IMR-90 (cell line): Measurements from ENCODE around the gene OSGIN1. TPM values are rescaled to one million over a fixed set of nuclear protein-coding genes. Genes with fewer than 3 reads are reported as not detected.

Experiments used
- ATAC-seq: fragments of 200-7000 bp; cut with Tn5 transposase; 2 replicates; pipeline ENCODE4 v1.9.1; 2020; ENCODE audit warnings: low read depth, mild to moderate bottlenecking, moderate library complexity
- BruUV-seq: library from RNA; stranded (reverse); fragments of 400-500 nt; replicated peaks from 2 replicates; lab custom pipeline; 2021; lab: Mats Ljungman, UMichigan
- CTCF ChIA-PET: fragments of 300-600 bp; formaldehyde crosslinking; extraction: SDS; loops from one replicate; lab custom pipeline; 2021; ENCODE audit warnings: antibody characterized with exemption; lab: Yijun Ruan, JAX
- POLR2A ChIA-PET: fragments of 300-600 bp; sonication (Branson Sonifier 250); formaldehyde crosslinking; loops from one replicate; lab custom pipeline; 2022; ENCODE audit warnings: antibody characterized with exemption; ENCODE audit not compliant: unreplicated experiment; lab: Charles Lee
- DNase-seq: peaks from one replicate; pipeline ENCODE4 v3.0.0; 2013
- H2AFZ ChIP-seq: replicated peaks from 2 replicates; pipeline ENCODE3; 2013; ENCODE audit warnings: low read length, mild to moderate bottlenecking; ENCODE audit not compliant: poor library complexity
- H2AK5ac ChIP-seq: 2 replicates; pipeline ENCODE4 v1.6.1; 2013; ENCODE audit warnings: low read depth, low read length, inconsistent platforms
- H2AK9ac ChIP-seq: replicated peaks from 2 replicates; pipeline ENCODE3; 2013; ENCODE audit warnings: mild to moderate bottlenecking, low read depth, low read length, moderate library complexity; ENCODE audit not compliant: poor library complexity
- H2BK120ac ChIP-seq: 2 replicates; pipeline ENCODE4 v1.6.1; 2013; ENCODE audit warnings: low read depth, low read length, inconsistent platforms
- H2BK15ac ChIP-seq: 3 replicates; pipeline ENCODE4 v1.6.1; 2013; ENCODE audit warnings: low read depth, low read length, inconsistent platforms
- H2BK20ac ChIP-seq: 2 replicates; pipeline ENCODE4 v1.6.1; 2013; ENCODE audit warnings: low read depth, mild to moderate bottlenecking, inconsistent platforms, low read length, moderate library complexity
- H2BK5ac ChIP-seq: 2 replicates; pipeline ENCODE4 v1.6.1; 2013; ENCODE audit warnings: mild to moderate bottlenecking, low read depth, low read length, inconsistent platforms; ENCODE audit not compliant: poor library complexity, severe bottlenecking
- H3K14ac ChIP-seq: replicated peaks from 2 replicates; pipeline ENCODE4 v1.6.1; 2013; ENCODE audit warnings: low read depth, low read length, inconsistent platforms
- H3K18ac ChIP-seq: 2 replicates; pipeline ENCODE4 v1.6.1; 2013; ENCODE audit warnings: low read depth, low read length, control low read depth
- H3K23ac ChIP-seq: 2 replicates; pipeline ENCODE4 v1.6.1; 2013; ENCODE audit warnings: low read depth, low read length, inconsistent platforms
- H3K27ac ChIP-seq: 2 replicates; pipeline ENCODE4 v1.5.1; 2013; ENCODE audit warnings: mild to moderate bottlenecking, control low read depth, low read length; ENCODE audit not compliant: insufficient read depth
- H3K27me3 ChIP-seq: 2 replicates; pipeline ENCODE4 v1.6.1; 2013; ENCODE audit warnings: low read length; ENCODE audit not compliant: control insufficient read depth, insufficient read depth
- H3K36me3 ChIP-seq: 2 replicates; pipeline ENCODE4 v1.6.1; 2013; ENCODE audit warnings: low read length, mixed read lengths; ENCODE audit not compliant: control insufficient read depth, insufficient read depth
- H3K4ac ChIP-seq: 2 replicates; pipeline ENCODE4 v1.6.1; 2013; ENCODE audit warnings: low read depth, low read length, inconsistent platforms
- H3K4me1 ChIP-seq: 2 replicates; pipeline ENCODE4 v1.6.1; 2013; ENCODE audit warnings: low read length, mixed read lengths; ENCODE audit not compliant: control insufficient read depth, insufficient read depth
- H3K4me2 ChIP-seq: 2 replicates; pipeline ENCODE4 v1.6.1; 2013; ENCODE audit warnings: low read depth, mild to moderate bottlenecking, control low read depth, low read length, moderate library complexity
- H3K4me3 ChIP-seq: 2 replicates; pipeline ENCODE4 v1.5.1; 2013; ENCODE audit warnings: low read depth, mild to moderate bottlenecking, control low read depth, low read length, moderate library complexity; ENCODE audit not compliant: insufficient read depth
- H3K56ac ChIP-seq: 2 replicates; pipeline ENCODE4 v1.6.1; 2013; ENCODE audit warnings: low read length, inconsistent platforms; ENCODE audit not compliant: insufficient read depth; ENCODE audit errors: extremely low read depth
- H3K79me1 ChIP-seq, 2 experiments: 2 replicates each; pipeline ENCODE4 v1.6.1; 2013; ENCODE audit warnings: low read length in 2 of 2, inconsistent platforms in 1 of 2, low read depth in 1 of 2
- H3K9ac ChIP-seq: 2 replicates; pipeline ENCODE4 v1.6.1; 2013; ENCODE audit warnings: low read depth, low read length, control low read depth
- H3K9me1 ChIP-seq: 2 replicates; pipeline ENCODE4 v1.6.1; 2013; ENCODE audit warnings: low read length, inconsistent platforms; ENCODE audit not compliant: insufficient read depth
- H3K9me3 ChIP-seq: 2 replicates; pipeline ENCODE4 v1.6.1; 2013; ENCODE audit warnings: low read length; ENCODE audit not compliant: control insufficient read depth, insufficient read depth
- H4K20me1 ChIP-seq: 2 replicates; pipeline ENCODE4 v1.6.1; 2013; ENCODE audit warnings: low read length, inconsistent platforms; ENCODE audit not compliant: insufficient read depth
- H4K5ac ChIP-seq: 2 replicates; pipeline ENCODE4 v1.6.1; 2013; ENCODE audit warnings: mild to moderate bottlenecking, low read depth, low read length, control low read depth
- H4K8ac ChIP-seq, 2 experiments: 2 replicates each; pipeline ENCODE4 v1.6.1; 2013; ENCODE audit warnings: low read depth in 2 of 2, low read length in 2 of 2, control low read depth in 1 of 2, inconsistent platforms in 1 of 2
- H4K91ac ChIP-seq: 2 replicates; pipeline ENCODE4 v1.6.1; 2013; ENCODE audit warnings: low read depth, low read length, inconsistent platforms; ENCODE audit not compliant: insufficient read depth
- ELK1 ChIP-seq: fragments of 150-350 bp; IDR thresholded peaks from 2 replicates; pipeline ENCODE4 v1.6.1; 2016; ENCODE audit warnings: low read depth, mild to moderate bottlenecking, low read length, moderate library complexity, borderline replicate concordance
- MXI1 ChIP-seq: IDR thresholded peaks from 2 replicates; pipeline ENCODE4 v1.6.1; 2012; ENCODE audit warnings: low read depth, mild to moderate bottlenecking, low read length, moderate library complexity, borderline replicate concordance
- RAD21 ChIP-seq: IDR thresholded peaks from 2 replicates; pipeline ENCODE4 v1.6.1; 2012; ENCODE audit warnings: low read length, improper control_type of control experiment
- WGBS, 2 experiments: methylation state at CpG; one replicate each; pipeline versions ENCODE4 v1.1.5 to v1.1.7; 2013; ENCODE audit warnings: missing lambda C conversion rate in 2 of 2; ENCODE audit not compliant: insufficient read length in 1 of 2; ENCODE audit errors: extremely low coverage in 2 of 2; 5-methylcytosine and 5-hydroxymethylcytosine counted together
- dilution Hi-C: fragments of 300-500 bp; cut with HindIII; formaldehyde crosslinking; loops from one replicate; pipeline ENCODE4 v1.14.3; 2018; ENCODE audit warnings: low sequenced_read_pairs; ENCODE audit not compliant: unreplicated experiment
- in situ Hi-C: fragments of 300-500 bp; cut with MboI; formaldehyde crosslinking; loops from 3 replicates; pipeline ENCODE4 v1.14.3; 2019; ENCODE audit warnings: low sequenced_read_pairs, inconsistent platforms, mixed read lengths
- intact Hi-C: fragments of 100-400 bp; cut with micrococcal nuclease; formaldehyde crosslinking; loops from 2 replicates; pipeline ENCODE4 v1.10.0; 2022
- polyA plus RNA-seq, 3 experiments: library from polyadenylated mRNA; depleted of rRNA; stranded (reverse); fragments of >200 nt; gene quantifications; 2 replicates each; pipeline ENCODE4 v1.2.3, GENCODE V29; 2012; ENCODE audit warnings: low replicate concordance in 1 of 3
- total RNA-seq: library from RNA; depleted of rRNA; stranded (reverse); fragments of >200 nt; gene quantifications from 2 replicates; pipeline ENCODE4 v1.2.3, GENCODE V29; 2012

OSGIN1 gene
- total and polyA plus RNA-seq, 2 of the 4 experiments (the other 2 are of a cell fraction): 0.90 to 6.4 TPM

GRCh38 chr16:83970430-83970815, 17.4 kb downstream of the OSGIN1 start:
- TF ChIP-seq RAD21 (no peak), MXI1 (no peak), ELK1 (no peak)
- Histone ChIP-seq H3K4ac (no peak overlapping the region), H2AFZ (no peak overlapping the region), H3K9me3 (no peaks in the 10 kb centered on the region), H3K18ac (no peak overlapping the region), H2BK5ac (no peak overlapping the region), H3K23ac (no peak overlapping the region), H3K4me2 (no peak overlapping the region), H3K4me3 (no peak overlapping the region), H2BK120ac (no peak overlapping the region), H4K91ac (no peak overlapping the region), H4K5ac (no peak overlapping the region), H3K4me1 (no peaks in the 10 kb centered on the region), H2AK9ac (peak overlapping the region; percentile 42), H3K79me1 (no peaks in the 10 kb centered on the region), H4K20me1 (no peaks in the 10 kb centered on the region; the same call in none of the 2 replicates), H3K27ac (no peak overlapping the region), H3K27me3 (peaks cover 34% of the 10 kb centered on the region), H2AK5ac (no peak overlapping the region), H3K9ac (no peak overlapping the region), H2BK15ac (no peak overlapping the region), H3K36me3 (no peaks in the 10 kb centered on the region; the same call in 1 of the 2 replicates), H4K8ac (no peak overlapping the region), H3K9me1 (no peaks in the 10 kb centered on the region; the same call in 1 of the 2 replicates), H2BK20ac (no peak overlapping the region), H3K56ac (no peak overlapping the region), H3K14ac (no peak overlapping the region)
- ChIA-PET CTCF (interaction anchor here (1.4 kb wide), 1 partner anchor 93 kb away, joined by 5 read pairs; no protein-coding TSS in a partner anchor), POLR2A (no interaction called here)
- in situ Hi-C loops: loop anchor here (25.0 kb wide), 1 partner anchor 517 kb away; no protein-coding TSS in a partner anchor
- intact Hi-C loops: no loop called here
- no peak for ATAC-seq
- no peak for DNase-seq
- BruUV-seq: no TSS peak
- WGBS, 2 experiments: 59% methylated on average over 2 of the region's 6 CpGs; no CpG with 5 or more reads in 1 of the 2 experiments
- dilution Hi-C loops: no loop called here
